ENCODE measurements around the gene BCKDHB.
"Not testable (repeated sequence)": the region's sequence is repeated elsewhere in the genome, so short reads cannot be mapped to it uniquely, and the experiment has no call there.

BCKDHB gene

DNA sequence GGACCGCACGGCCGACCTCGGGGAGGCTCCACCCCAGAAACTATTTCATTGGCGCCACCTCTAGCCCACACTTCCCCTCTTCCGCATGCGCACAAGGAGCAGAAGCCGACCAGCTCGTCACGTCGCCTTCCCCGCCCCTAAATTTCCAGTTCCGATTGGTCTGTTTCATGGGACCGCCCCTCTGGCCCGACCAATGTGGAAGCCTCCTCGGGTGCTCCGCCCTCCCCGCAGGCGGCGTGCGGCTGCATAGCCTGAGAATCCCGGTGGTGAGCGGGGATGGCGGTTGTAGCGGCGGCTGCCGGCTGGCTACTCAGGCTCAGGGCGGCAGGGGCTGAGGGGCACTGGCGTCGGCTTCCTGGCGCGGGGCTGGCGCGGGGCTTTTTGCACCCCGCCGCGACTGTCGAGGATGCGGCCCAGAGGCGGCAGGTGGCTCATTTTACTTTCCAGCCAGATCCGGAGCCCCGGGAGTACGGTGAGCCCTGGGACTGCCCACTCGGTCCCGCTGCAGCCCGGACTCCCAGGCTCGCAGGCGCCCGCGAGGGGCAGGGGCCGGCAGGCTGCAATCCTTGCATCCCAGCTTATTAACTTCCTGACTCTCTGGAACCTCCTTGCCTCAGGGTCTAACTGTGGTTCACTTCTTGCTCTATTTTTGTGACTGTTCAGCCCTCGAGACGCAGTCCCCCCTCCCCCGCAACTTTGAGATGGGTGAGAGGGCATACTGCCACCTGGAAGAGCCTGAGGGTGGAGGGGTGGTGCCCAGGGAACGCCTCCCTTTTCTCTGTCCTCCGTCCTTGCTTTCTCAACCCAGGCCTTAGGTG lies at the start of gene BCKDHB:
Gene BCKDHB, plus strand, starts transcription at position 254 of the 818 bp plus-strand sequence. Its CDS starts 23 bp downstream, at position 277.
- DNase-seq, result peak; percentile 97 to 98

DNA sequence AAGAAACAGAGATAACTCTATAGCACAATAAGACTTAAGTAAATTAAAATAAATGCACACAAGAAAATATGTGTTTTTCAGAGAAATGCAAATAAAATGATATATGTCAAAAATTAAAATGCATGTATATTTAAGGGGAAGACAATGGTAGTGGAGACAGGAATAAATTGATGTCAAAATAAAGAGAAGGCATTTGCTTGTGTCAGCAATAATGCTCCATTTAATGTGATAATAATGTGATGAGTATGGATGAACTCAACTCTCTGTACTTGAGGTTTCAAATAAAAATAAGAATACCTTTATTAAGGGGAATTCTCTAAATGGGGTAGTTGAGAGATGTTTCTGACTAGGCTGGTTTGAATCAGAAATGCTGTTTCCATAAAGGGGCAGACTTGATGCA lies 45.7 kb upstream of the BCKDHB start:
- no peak for DNase-seq

GRCh38 chr6:80068146-80068545 lies 38.3 kb upstream of the BCKDHB start:
- not testable (repeated sequence) for DNase-seq

DNA sequence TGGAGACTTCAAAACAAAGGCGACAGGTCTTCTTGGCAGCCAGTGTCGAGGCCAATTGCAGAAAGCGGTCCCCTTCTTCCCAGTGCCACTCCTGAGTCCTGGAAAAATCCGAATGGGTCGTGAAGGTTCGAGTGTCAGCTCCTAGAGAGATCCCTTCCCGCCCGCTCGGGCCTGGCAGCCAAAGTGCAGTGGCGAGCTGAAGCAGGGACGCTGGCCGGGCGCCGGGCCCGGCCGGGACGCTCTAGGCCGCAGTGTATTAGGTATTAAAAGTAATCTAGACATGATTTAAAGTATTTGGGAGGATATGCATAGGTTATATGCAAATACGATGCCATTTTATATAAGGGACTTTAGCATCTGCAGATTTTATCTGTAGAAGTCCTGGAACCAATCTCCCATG lies 36.0 kb upstream of the BCKDHB start:
- not testable (repeated sequence) for DNase-seq

DNA sequence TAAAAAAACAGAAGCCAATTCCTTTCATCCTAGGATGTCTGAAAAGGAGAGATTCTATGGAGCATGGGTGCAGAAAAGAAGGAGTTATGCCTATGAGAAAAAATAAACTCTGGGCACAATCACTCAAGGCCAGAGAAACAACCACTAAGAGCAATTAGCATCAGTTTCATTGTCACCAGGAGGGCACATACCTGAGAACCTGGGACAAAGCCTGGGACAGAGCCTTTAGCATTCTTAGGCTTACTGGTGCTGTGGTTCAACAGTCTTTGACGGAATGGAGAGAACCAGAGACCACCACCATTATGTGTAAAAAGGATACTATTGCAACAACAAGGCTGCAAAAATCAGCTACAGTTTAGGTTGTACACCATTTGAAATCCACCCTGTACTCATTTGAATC lies 29.4 kb upstream of the BCKDHB start:
- DNase-seq, result no peak

- no peak for DNase-seq
Observed at GRCh38 chr6:80088637-80089036, 17.8 kb upstream of the BCKDHB start.

GRCh38 chr6:80091506-80091905 lies 15.0 kb upstream of the BCKDHB start:
- DNase-seq, result no peak

- DNase-seq, result peak; percentile 4 to 57
Observed at GRCh38 chr6:80094017-80094416, 12.5 kb upstream of the BCKDHB start.

- no peak for DNase-seq
Observed at GRCh38 chr6:80095600-80095999, 10.9 kb upstream of the BCKDHB start.

GRCh38 chr6:80098392-80098791 lies 8.1 kb upstream of the BCKDHB start:
- no peak for DNase-seq

DNA sequence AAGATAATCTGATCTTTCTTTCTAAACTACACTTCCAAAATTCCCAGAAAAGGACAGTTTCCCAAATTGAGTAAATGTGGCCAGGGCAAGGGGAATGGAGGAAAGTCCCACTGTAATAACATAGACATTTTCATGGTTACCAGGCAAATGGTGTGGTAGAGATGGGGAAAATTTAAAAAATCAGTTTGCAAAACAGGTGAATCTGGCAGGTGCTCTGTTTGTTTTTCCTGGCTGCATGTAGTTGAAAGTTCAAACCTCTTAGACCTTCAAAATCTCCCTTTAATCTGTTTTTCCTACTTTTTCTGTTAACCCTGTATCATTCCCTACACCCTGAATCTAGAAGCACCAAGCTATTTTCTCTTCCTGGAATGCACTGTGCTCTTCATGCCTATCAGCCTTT lies 2.0 kb upstream of the BCKDHB start:
- DNase-seq, result no peak

GRCh38 chr6:80105972-80106417 lies 476 bp upstream of the BCKDHB start:
- DNase-seq, result no peak

- DNase-seq, result not testable (repeated sequence)
Observed at GRCh38 chr6:80122576-80122975, 16.1 kb downstream of the BCKDHB start.

DNA sequence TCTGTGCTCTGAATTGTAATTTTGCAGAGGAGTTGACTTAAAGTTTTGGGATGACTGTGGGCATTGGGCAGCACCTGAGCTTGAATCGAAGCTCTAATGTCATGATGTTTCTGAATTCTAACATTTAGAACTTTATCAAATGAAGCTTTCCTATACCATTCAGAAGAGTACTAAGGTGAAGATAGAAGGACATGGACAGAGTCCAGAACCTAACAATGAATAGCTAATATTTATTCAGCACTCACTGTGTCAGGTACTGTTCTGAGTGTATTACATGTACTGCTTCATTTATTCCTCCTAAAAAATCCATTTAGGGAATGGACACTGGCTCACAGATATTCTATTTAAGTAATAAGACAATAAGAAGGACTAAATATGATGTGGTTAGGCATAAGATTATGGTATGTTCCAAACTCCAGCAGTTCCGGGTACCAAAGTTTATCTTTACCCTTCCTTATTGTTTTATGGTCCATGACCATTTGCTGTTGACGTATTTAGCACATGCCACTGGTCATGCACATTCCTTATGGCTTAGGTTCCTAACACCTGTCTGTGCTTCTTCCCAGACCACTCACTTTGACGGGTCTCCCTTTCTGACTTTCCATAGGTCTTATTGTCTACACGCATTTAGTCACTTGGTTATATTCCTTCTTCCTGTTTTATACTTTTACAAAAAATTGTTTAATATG lies 20.3 kb downstream of the BCKDHB start:
- DNase-seq, result no peak

GRCh38 chr6:80129485-80129884 lies 23.0 kb downstream of the BCKDHB start:
- peak in 1 of 2 donors; percentile 20 for DNase-seq

DNA sequence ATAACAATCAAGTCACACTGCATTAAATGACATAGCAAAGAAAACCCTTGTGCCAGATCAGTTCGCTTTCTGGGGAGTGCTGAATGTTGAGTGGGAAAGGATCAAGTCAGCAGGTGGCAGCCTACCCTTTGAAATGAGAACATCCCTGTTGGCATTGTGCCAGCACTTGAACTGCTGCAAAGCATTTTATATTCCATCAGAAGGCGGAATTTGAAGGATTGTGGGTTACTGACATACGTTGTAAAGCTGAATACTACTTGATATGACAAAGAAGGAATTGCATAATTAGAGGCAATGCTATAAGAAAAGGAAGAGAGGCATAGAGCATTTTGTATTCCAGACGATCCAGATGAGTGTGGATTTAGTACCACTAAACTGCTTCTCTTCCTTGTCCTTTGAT lies 26.5 kb downstream of the BCKDHB start:
- DNase-seq, result peak in 1 of 2 donors; percentile 20

GRCh38 chr6:80134065-80134464 lies 27.6 kb downstream of the BCKDHB start:
- no peak for DNase-seq

DNA sequence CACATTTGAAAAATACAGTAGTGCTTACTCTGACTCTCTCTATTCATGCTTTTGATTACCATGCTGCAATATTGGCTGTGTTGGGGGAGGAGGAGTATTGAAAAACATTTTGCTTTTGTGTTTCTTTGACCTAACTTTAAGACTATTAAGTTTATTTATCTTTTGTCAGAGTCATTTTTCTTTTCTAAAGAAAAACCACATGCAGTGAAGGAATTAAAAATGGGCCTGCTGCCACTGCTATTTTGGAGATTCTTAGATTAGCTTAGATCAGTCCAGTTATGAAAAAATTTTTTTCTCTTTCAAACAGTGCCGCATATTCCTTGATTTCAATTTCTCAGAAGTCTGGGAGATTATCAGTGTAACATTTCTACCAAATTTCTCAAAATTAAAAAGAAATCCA lies 36.1 kb downstream of the BCKDHB start:
- DNase-seq, result no peak

DNA sequence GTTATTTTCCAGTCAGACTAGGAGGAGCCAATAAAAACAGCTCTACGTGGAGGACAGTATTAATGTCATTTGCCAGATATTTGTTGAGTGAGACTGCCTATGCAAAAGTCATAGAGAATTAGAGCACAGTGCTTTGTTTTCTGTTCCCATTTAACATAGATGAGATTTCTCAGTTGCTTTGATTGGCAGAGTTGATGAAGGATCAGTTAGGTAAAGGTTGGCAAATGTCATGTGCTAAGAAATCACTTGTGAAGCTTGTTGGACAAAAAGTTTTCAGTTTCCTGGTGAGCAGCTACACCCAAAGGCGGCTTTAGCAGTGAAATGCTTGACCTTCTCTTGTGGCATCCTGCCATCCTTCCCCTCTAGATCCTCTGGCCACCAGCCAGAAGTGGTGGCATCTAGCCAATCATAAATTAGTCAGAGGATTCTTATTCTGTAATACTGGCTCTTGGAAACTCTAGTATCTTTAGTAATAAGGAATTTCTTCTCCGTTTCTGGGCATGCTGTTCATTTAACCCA lies 37.0 kb downstream of the BCKDHB start:
- no peak for DNase-seq

- DNase-seq, result no peak
Observed at GRCh38 chr6:80144753-80145315, 38.4 kb downstream of the BCKDHB start.

DNA sequence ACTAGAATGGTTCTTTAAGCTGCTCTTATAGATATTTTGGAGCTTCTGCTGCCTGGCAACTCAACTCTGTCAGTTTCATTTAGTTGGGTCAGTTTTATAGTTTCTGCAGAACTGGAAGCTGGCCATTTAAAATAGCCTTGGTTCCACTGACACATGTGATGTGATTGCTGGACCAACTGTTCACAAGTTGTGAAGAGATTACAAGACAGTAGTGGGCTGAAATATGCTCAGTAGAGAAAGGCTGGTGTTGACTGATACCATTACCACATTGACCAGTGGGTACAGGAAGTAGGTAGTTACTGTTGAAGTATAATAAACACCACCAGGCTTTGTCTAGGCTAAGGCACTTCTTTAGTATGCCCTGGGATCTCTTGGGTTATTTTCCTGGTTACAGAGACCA lies 39.0 kb downstream of the BCKDHB start:
- no peak for DNase-seq

- DNase-seq, result no peak
Observed at GRCh38 chr6:80145921-80146320, 39.5 kb downstream of the BCKDHB start.

- no peak for DNase-seq
Observed at GRCh38 chr6:80148220-80148619, 41.7 kb downstream of the BCKDHB start.

DNA sequence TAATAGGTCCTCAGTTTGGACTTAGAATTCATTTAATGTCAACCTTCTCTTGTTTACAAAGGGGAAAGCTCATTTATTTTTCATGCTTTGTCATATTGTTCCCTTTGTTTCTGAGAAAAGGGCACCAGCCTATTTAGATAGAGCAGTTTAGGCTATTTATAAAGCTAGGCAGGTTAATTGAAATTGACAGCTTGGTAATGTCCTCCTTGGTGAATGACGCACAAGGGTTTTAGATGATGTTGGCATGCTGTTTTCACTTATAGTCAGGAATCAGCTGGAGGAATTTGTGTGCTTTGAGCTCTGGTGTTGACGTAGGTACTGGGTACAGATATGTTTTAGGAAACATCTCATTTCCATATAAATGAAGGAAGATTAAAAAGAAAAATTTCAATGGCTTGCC lies 45.2 kb downstream of the BCKDHB start:
- DNase-seq, result no peak
